K562 (cell line): ENCODE measurements around the gene TMEM239. TPM values are rescaled to one million over a fixed set of nuclear protein-coding genes. Genes with fewer than 3 reads are reported as not detected.

ENCODE experiments used
- ATAC-seq: fragments of 200-7000 bp; cut with Tn5 transposase; 3 replicates; pipeline ENCODE4 v1.9.1; 2020; ENCODE audit warnings: moderate library complexity
- BruUV-seq: library from RNA; stranded (reverse); fragments of 400-500 nt; replicated peaks from 2 replicates; lab custom pipeline; 2021; lab: Mats Ljungman, UMichigan
- CTCF ChIA-PET: fragments of 300-600 bp; formaldehyde crosslinking; extraction: SDS; loops from one replicate; lab custom pipeline; 2021; ENCODE audit warnings: low intra/inter-chr PET ratio; lab: Yijun Ruan, JAX
- POLR2A ChIA-PET: fragments of 300-600, 350-650 bp; sonication (Branson Sonifier 250); formaldehyde crosslinking; extraction: SDS; loops from one replicate; lab custom pipeline; 2021; ENCODE audit warnings: antibody characterized with exemption, inconsistent platforms; lab: Yijun Ruan, JAX
- DNase-seq, 4 experiments: peaks; one replicate each; pipeline versions ENCODE4 v3.0.0 to v3.0.0-alpha.2; 2011 to 2018; ENCODE audit warnings: low spot score in 3 of 4, mixed read lengths in 3 of 4; ENCODE audit errors: extremely low read depth in 1 of 4
- FAIRE-seq: peaks from 2 replicates; lab custom pipeline; 2011; peaks lifted over from hg19 to GRCh38; lab: Jason Lieb, UNC
- H2AFZ ChIP-seq: 2 replicates; pipeline ENCODE4 v1.6.0; 2011; ENCODE audit warnings: low read depth, low read length, control low read depth, inconsistent platforms
- H3K27ac ChIP-seq: fragments of 200-600 bp; 3 replicates; pipeline ENCODE4 v1.8.0; 2011; ENCODE audit warnings: low read depth, mild to moderate bottlenecking, control low read depth, inconsistent platforms, low read length, moderate library complexity, mixed read lengths; ENCODE audit errors: extremely low read depth
- H3K27me3 ChIP-seq, 2 experiments: fragments of 300-600 bp in 1 of 2; 2 replicates in 1 of 2; 3 replicates in 1 of 2; pipeline versions ENCODE4 v1.6.0 to v1.8.0; 2011; ENCODE audit warnings: inconsistent platforms in 2 of 2, low read length in 2 of 2, mild to moderate bottlenecking in 1 of 2, mixed read lengths in 1 of 2, moderate library complexity in 1 of 2; ENCODE audit not compliant: control insufficient read depth in 2 of 2, insufficient read depth in 2 of 2
- H3K36me3 ChIP-seq: fragments of 300-600 bp; 3 replicates; pipeline ENCODE4 v1.8.0; 2011; ENCODE audit warnings: mild to moderate bottlenecking, low read length, inconsistent platforms; ENCODE audit not compliant: control insufficient read depth, insufficient read depth
- H3K4me1 ChIP-seq, 2 experiments: fragments of 200-600 bp in 1 of 2; replicated peaks in 1 of 2; 2 replicates in 1 of 2; 3 replicates in 1 of 2; pipeline versions ENCODE4 v1.5.1 to v1.8.0; 2011; ENCODE audit warnings: inconsistent platforms in 2 of 2, low read length in 2 of 2, mild to moderate bottlenecking in 1 of 2, mixed read lengths in 1 of 2, moderate library complexity in 1 of 2; ENCODE audit not compliant: control insufficient read depth in 2 of 2, insufficient read depth in 2 of 2
- H3K4me2 ChIP-seq: 2 replicates; pipeline ENCODE4 v1.6.1; 2011; ENCODE audit warnings: low read length, control low read depth, inconsistent platforms, mixed read lengths; ENCODE audit not compliant: insufficient read depth
- H3K4me3 ChIP-seq: fragments of 200-600 bp; sonication (generic), shearing (Covaris generic); 2 replicates; pipeline ENCODE4 v1.5.1; 2016; ENCODE audit warnings: control low read depth, inconsistent platforms
- H3K79me2 ChIP-seq: fragments of 200-600 bp; 3 replicates; pipeline ENCODE4 v1.8.0; 2011; ENCODE audit warnings: low read length, inconsistent platforms; ENCODE audit not compliant: control insufficient read depth, insufficient read depth
- H3K9ac ChIP-seq, 2 experiments: 2 replicates each; pipeline versions ENCODE4 v1.6.0 to v1.6.1; 2011; ENCODE audit warnings: low read depth in 2 of 2, low read length in 2 of 2, control low read depth in 1 of 2, inconsistent platforms in 1 of 2, mild to moderate bottlenecking in 1 of 2, mixed read lengths in 1 of 2; ENCODE audit not compliant: insufficient read depth in 1 of 2
- H3K9me1 ChIP-seq: one replicate; pipeline ENCODE4 v1.6.0; 2011; ENCODE audit warnings: inconsistent platforms, mild to moderate bottlenecking, low read length, moderate library complexity; ENCODE audit not compliant: control insufficient read depth, insufficient read depth
- H3K9me3 ChIP-seq: replicated peaks from 2 replicates; pipeline ENCODE4 v1.5.1; 2011; ENCODE audit warnings: low read depth, low read length, inconsistent platforms; ENCODE audit not compliant: control insufficient read depth, insufficient read depth
- H4K20me1 ChIP-seq: replicated peaks from 2 replicates; pipeline ENCODE4 v1.6.1; 2011; ENCODE audit warnings: low read length, inconsistent platforms, mixed read lengths; ENCODE audit not compliant: control insufficient read depth, insufficient read depth
- CBX1 ChIP-seq: sonication (generic); IDR thresholded peaks from 2 replicates; pipeline ENCODE4 v1.6.1; 2016; ENCODE audit warnings: antibody characterized with exemption, low read depth, mild to moderate bottlenecking
- ELF2 ChIP-seq: fragments of 250-450 bp; sonication (Bioruptor Pico); IDR thresholded peaks from 2 replicates; pipeline ENCODE4 v1.5.0; 2021; ENCODE audit warnings: mild to moderate bottlenecking
- GATA2 ChIP-seq: sonication (generic); formaldehyde crosslinking; IDR thresholded peaks from 2 replicates; pipeline ENCODE4 v1.4.0; 2020; ENCODE audit warnings: mild to moderate bottlenecking, missing genetic modification reagents
- NBN ChIP-seq: fragments of 450-650 bp; IDR thresholded peaks from 2 replicates; pipeline ENCODE4 v1.6.1; 2016; ENCODE audit warnings: low read depth, mild to moderate bottlenecking
- NFRKB ChIP-seq: fragments of 450-650 bp; IDR thresholded peaks from 2 replicates; pipeline ENCODE4 v1.6.1; 2016; ENCODE audit warnings: low read depth
- NR1H2 ChIP-seq: sonication (generic); formaldehyde crosslinking; IDR thresholded peaks from 2 replicates; pipeline ENCODE4 v1.4.0; 2020; ENCODE audit warnings: mild to moderate bottlenecking, missing genetic modification reagents
- PCBP2 ChIP-seq: fragments of 200-400 bp; formaldehyde crosslinking; IDR thresholded peaks from 2 replicates; pipeline ENCODE4 v1.6.1; 2018; ENCODE audit warnings: low read length, low read depth, mild to moderate bottlenecking, moderate library complexity; ENCODE audit not compliant: poor library complexity, severe bottlenecking
- SETDB1 ChIP-seq: IDR thresholded peaks from one replicate; pipeline ENCODE4 v1.6.1; 2012; ENCODE audit warnings: low read length, control low read depth, inconsistent platforms
- SOX6 ChIP-seq: fragments of 450-650 bp; IDR thresholded peaks from 2 replicates; pipeline ENCODE4 v1.6.1; 2014; ENCODE audit warnings: mild to moderate bottlenecking
- ZBED1 ChIP-seq: IDR thresholded peaks from 2 replicates; pipeline ENCODE4 v1.6.1; 2014
- ZNF121 ChIP-seq: sonication (generic); formaldehyde crosslinking; conservative IDR thresholded peaks from 2 replicates; pipeline ENCODE4 v1.8.0; 2022; ENCODE audit warnings: missing genetic modification reagents
- ZNF717 ChIP-seq: fragments of 250-450 bp; sonication (Bioruptor Pico); IDR thresholded peaks from 2 replicates; pipeline ENCODE4 v1.5.0; 2021
- WGBS: fragments of 100-300 bp; shearing (Covaris generic); methylation state at CpG from one replicate; pipeline ENCODE4 v1.1.6; 2016; ENCODE audit warnings: low coverage, mixed read lengths; ENCODE audit not compliant: insufficient coverage; ENCODE audit errors: missing lambda C conversion rate; 5-methylcytosine and 5-hydroxymethylcytosine counted together
- in situ Hi-C: fragments of 300-500 bp; cut with MboI; formaldehyde crosslinking; loops from 4 replicates; pipeline ENCODE4 v1.15.0; 2018; ENCODE audit warnings: inconsistent platforms, mixed read lengths
- intact Hi-C: fragments of 100-400 bp; cut with micrococcal nuclease; formaldehyde crosslinking; loops from 2 replicates; pipeline ENCODE4 v1.14.2; 2022
- polyA plus RNA-seq, 8 experiments: library from polyadenylated mRNA; depleted of rRNA in 4 of 8; stranded (reverse) in 5 of 8; unstranded in 3 of 8; fragments of >200 nt; fragmentation: Nextera tagmentation in 2 of 8; fragmentation: Illumina TruSeq in 1 of 8; extraction: Ambion mirVana in 2 of 8; extraction: Trizol in 1 of 8; gene quantifications; 2 replicates each; pipeline versions ENCODE4 v1.2.1 to v1.2.3, GENCODE V29; 2011 to 2014; ENCODE audit warnings: inconsistent platforms in 1 of 8, missing spikeins in 1 of 8
- total RNA-seq, 7 experiments: library from RNA; depleted of rRNA in 6 of 7; stranded (reverse); fragments of >200 nt in 6 of 7; fragmentation: Illumina TruSeq in 2 of 7; extraction: Trizol in 2 of 7; gene quantifications; 2 replicates each; pipeline versions ENCODE4 v1.2.1 to v1.2.3, GENCODE V29; 2011 to 2021; ENCODE audit warnings: low replicate concordance in 1 of 7
- TF ChIP-seq, protein P1 (sequence below): fragments of 450-650 bp; formaldehyde crosslinking; IDR thresholded peaks from 2 replicates; pipeline ENCODE4 v1.4.0; 2020; ENCODE audit warnings: mild to moderate bottlenecking
- TF ChIP-seq, protein P2 (sequence below), 2 experiments: IDR thresholded peaks; 2 replicates each; pipeline ENCODE4 v1.6.1; 2011; ENCODE audit warnings: borderline replicate concordance in 1 of 2, control low read depth in 1 of 2, low read depth in 1 of 2, low read length in 1 of 2, mild to moderate bottlenecking in 1 of 2, mixed read lengths in 1 of 2, moderate library complexity in 1 of 2; ENCODE audit not compliant: insufficient read depth in 1 of 2, insufficient read length in 1 of 2, poor library complexity in 1 of 2, severe bottlenecking in 1 of 2; ENCODE audit errors: extremely low read depth in 1 of 2

TMEM239 gene
- total and polyA plus RNA-seq, 9 of the 15 experiments (the other 6 are each of a cell fraction or from before 2014, with no cell fraction given): not detected

DNA sequence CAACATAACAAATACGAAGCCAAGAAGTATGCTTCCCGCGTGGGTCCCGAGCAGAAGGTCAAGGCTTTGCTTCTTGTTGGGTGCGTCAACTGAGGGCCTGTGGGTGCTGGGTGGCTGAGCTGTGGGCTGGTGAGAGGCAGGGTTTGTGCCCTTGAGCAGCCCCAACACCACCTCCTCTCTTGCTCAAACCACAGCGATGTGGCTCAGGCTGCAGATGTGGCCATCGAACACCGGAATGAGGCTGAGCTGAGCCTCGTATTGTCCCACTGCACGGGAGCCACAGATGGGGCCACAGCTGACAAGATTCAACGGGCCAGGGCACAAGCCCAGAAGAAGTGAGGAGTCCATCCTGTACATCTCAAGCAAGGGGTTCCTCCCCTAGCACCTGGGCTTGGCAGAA is 50.1 kb downstream of the TMEM239 start:
- H3K27me3 ChIP-seq: no peaks in the 10 kb centered on the region; a peak in 1 of 5 replicates
- no TSS peak for BruUV-seq
- H3K9ac ChIP-seq: no peak overlapping the region; a peak in 1 of 4 replicates
- H3K4me2 ChIP-seq: no peak overlapping the region
- no peak for DNase-seq
- no peaks in the 10 kb centered on the region for H3K9me3 ChIP-seq
- TF ChIP-seq NR1H2 (CRISPR knock-in tag) (no peak), SETDB1 (no peak), ZNF121 (no peak)
- ChIA-PET CTCF (interaction anchor here (0.6 kb wide), 1 partner anchor 242 kb away, joined by 7 read pairs; no protein-coding TSS in a partner anchor), POLR2A (interaction anchor here (0.7 to 1.1 kb wide), 3 partner anchors 8 to 148 kb away, joined by 3 to 6 read pairs (median 4); no protein-coding TSS in a partner anchor)
- in situ Hi-C loops (no loop called here), intact Hi-C loops (no loop called here)
- H3K9me1 ChIP-seq: peaks cover 2% of the 10 kb centered on the region
- no peaks in the 10 kb centered on the region for H4K20me1 ChIP-seq
- FAIRE-seq: no peak
- WGBS: 100% methylated on average over 3 of the region's 11 CpGs
- no peak overlapping the region for H3K4me3 ChIP-seq
- H3K4me1 ChIP-seq: peaks cover 10 to 11% of the 10 kb centered on the region in 2 experiments; a peak in 4 of 5 replicates
- H3K27ac ChIP-seq: no peak overlapping the region
- no peak overlapping the region for H2AFZ ChIP-seq
- no peaks in the 10 kb centered on the region for H3K79me2 ChIP-seq
- ATAC-seq: no peak
- H3K36me3 ChIP-seq: peaks cover 3% of the 10 kb centered on the region; the same call in 2 of the 3 replicates

DNA sequence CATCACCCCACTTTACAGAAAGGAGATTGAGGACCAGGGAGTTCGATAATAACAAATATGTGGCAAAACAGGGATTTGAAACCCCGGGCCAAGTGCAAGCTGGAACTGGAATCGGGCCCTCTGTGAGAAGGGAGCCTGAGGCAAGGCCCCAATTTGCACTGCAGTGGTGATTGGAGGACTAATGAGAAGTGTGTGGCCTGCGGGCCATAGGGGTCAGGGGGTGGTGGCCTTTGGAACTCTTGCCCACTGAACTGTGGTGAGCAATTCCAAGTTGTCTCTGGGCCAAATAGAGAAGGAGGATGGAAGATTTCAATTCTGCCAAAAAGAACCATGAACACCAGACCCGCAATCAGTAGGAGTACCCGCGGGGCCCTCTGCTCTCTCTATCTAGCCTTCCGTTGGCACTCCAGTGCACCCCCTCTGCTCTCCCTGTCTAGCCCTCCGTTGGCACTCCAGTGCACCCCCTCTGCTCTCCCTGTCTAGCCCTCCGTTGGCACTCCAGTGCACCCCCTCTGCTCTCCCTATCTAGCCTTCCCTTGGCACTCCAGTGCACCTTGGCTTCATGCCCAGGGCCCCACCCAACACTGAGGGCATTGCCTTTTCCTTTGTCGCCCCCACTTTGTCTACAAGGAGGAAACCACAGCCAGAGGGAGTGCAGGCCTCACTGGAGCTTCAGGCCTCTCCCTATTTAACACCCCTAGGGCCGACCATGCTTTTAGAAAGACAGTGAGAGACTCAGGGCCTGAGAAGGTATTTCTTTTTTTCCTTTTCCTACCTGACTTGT is 51.1 kb downstream of the TMEM239 start:
- Histone ChIP-seq H3K9ac (no peak overlapping the region), H3K9me1 (peaks cover 2% of the 10 kb centered on the region), H3K9me3 (no peaks in the 10 kb centered on the region), H3K4me1 (peaks cover 16 to 20% of the 10 kb centered on the region in 2 experiments; a peak in 4 of 5 replicates), H3K36me3 (0 out of 3 replicates have a peak, but pooled peaks cover 2% of the 10 kb centered on the region), H3K4me3 (no peak overlapping the region), H4K20me1 (no peaks in the 10 kb centered on the region), H3K4me2 (no peak overlapping the region), H3K27me3 (no peaks in the 10 kb centered on the region; a peak in 1 of 5 replicates), H2AFZ (no peak overlapping the region), H3K27ac (no peak overlapping the region), H3K79me2 (no peaks in the 10 kb centered on the region; the same call in 2 of the 3 replicates)
- no peak for ATAC-seq
- CTCF ChIA-PET: no interaction called here
- intact Hi-C loops (no loop called here), in situ Hi-C loops (no loop called here)
- POLR2A ChIA-PET: interaction anchor here (0.6 to 1.1 kb wide), 3 partner anchors 9 to 260 kb away, joined by 3 to 6 read pairs (median 4); no protein-coding TSS in a partner anchor
- no peak for DNase-seq
- FAIRE-seq: no peak
- no TSS peak for BruUV-seq
- WGBS: 63% methylated on average over 8 of the region's 12 CpGs
- TF ChIP-seq NFRKB (no peak), ZBED1 (no peak), ZNF717 (CRISPR knock-in tag) (no peak), GATA2 (CRISPR knock-in tag) (no peak), CBX1 (no peak), SOX6 (no peak), PCBP2 (no peak), NBN (no peak), ELF2 (CRISPR knock-in tag) (no peak)
- TF ChIP-seq, protein P1, sequence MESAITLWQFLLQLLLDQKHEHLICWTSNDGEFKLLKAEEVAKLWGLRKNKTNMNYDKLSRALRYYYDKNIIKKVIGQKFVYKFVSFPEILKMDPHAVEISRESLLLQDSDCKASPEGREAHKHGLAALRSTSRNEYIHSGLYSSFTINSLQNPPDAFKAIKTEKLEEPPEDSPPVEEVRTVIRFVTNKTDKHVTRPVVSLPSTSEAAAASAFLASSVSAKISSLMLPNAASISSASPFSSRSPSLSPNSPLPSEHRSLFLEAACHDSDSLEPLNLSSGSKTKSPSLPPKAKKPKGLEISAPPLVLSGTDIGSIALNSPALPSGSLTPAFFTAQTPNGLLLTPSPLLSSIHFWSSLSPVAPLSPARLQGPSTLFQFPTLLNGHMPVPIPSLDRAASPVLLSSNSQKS (CRISPR knock-in tag): no peak
- TF ChIP-seq, protein P2, sequence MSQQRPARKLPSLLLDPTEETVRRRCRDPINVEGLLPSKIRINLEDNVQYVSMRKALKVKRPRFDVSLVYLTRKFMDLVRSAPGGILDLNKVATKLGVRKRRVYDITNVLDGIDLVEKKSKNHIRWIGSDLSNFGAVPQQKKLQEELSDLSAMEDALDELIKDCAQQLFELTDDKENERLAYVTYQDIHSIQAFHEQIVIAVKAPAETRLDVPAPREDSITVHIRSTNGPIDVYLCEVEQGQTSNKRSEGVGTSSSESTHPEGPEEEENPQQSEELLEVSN (IDR thresholded peaks at IDR 0.05; ENCODE audit: borderline replicate concordance in 1 of 2, extremely low read depth in 1 of 2, insufficient read depth in 1 of 2, insufficient read length in 1 of 2, low read depth in 1 of 2, low read length in 1 of 2, poor library complexity in 1 of 2, severe bottlenecking in 1 of 2): no peak
